Measurements from ENCODE around the gene KCNQ1. TPM values are rescaled to one million over a fixed set of nuclear protein-coding genes. Genes with fewer than 3 reads are reported as not detected.

Gene KCNQ1
- total and polyA plus RNA-seq, 2 donors (not counting 3 experiments of a cell fraction or from before 2014, with no cell fraction given), result 0.07 to 0.09 TPM

- Histone ChIP-seq H3K4me3 (replicated peaks in 1 of 3; ENCODE audit: insufficient read depth in 1 of 3, low read depth in 1 of 3, low read length in 3 of 3) (no peak overlapping the region), H3K9ac (replicated peaks; ENCODE audit: extremely low read depth, insufficient read depth, low read length) (no peak overlapping the region), H3K4me2 (ENCODE audit: insufficient read depth, low read length) (no peak overlapping the region), H3K27ac (ENCODE audit: insufficient read depth, low read depth, low read length) (no peak overlapping the region), H3K4me1 (ENCODE audit: control insufficient read depth, extremely low read depth, insufficient read depth, low read length) (peaks cover 3% of the 10 kb centered on the region), H3K79me2 (ENCODE audit: control insufficient read depth, insufficient read depth, low read length) (peaks cover 47% of the 10 kb centered on the region), H3K36me3 (ENCODE audit: control insufficient read depth in 2 of 2, extremely low read depth in 1 of 2, insufficient read depth in 2 of 2, low read length in 2 of 2) (no peaks in the 10 kb centered on the region), H4K20me1 (replicated peaks; ENCODE audit: control insufficient read depth, extremely low read depth, insufficient read depth, low read length) (no peaks in the 10 kb centered on the region), H3K9me3 (replicated peaks; ENCODE audit: control insufficient read depth, insufficient read depth, low read length) (no peaks in the 10 kb centered on the region), H3K27me3 (ENCODE audit: control insufficient read depth in 2 of 2, insufficient read depth in 2 of 2, low read length in 2 of 2) (no peaks in the 10 kb centered on the region), H3K9me1 (replicated peaks; ENCODE audit: control insufficient read depth, extremely low read depth, insufficient read depth, low read length) (no peaks in the 10 kb centered on the region), H2AFZ (ENCODE audit: low read depth, low read length) (no peak overlapping the region)
- no peak for FAIRE-seq
- TF ChIP-seq EZH2 (IDR thresholded peaks at IDR 0.05; ENCODE audit: borderline replicate concordance, low read depth, low read length, severe bottlenecking), result no peak
- TF ChIP-seq POLR2AphosphoS5 (IDR thresholded peaks at IDR 0.05; ENCODE audit: insufficient read depth, low read depth, low read length), result no peak
- no peak for TF ChIP-seq JUN (IDR thresholded peaks at IDR 0.05; ENCODE audit: borderline replicate concordance, insufficient read depth, insufficient read length, low read depth)
- no peak for TF ChIP-seq CTCF (IDR thresholded peaks at IDR 0.05; ENCODE audit: extremely low read depth in 1 of 2, insufficient read depth in 1 of 2, low read depth in 1 of 2, low read length in 2 of 2)
- no TSS peak for BruUV-seq (replicated peaks)
- dilution Hi-C loops (cut with MboI; ENCODE audit: extremely low pct_ligation_motif_present, low sequenced_read_pairs), result no loop called here
- ChIA-PET CTCF (no interaction called here), POLR2A (interaction anchor here (0.6 kb wide), 1 partner anchor 19 kb away, joined by 6 read pairs; no protein-coding TSS in a partner anchor)
- intact Hi-C loops (cut with micrococcal nuclease), result loop anchor here (5.0 kb wide), 1 partner anchor 194 kb away; the partner anchor contains the start of gene CDKN1C
- DNase-seq (ENCODE audit: low read depth, low spot score), result no peak
Measured at GRCh38 chr11:2693271-2694261, 248.8 kb downstream of the KCNQ1 start.
